CD14-positive monocyte (primary cell): Measurements from ENCODE around the gene ACR. TPM values are rescaled to one million over a fixed set of nuclear protein-coding genes. Genes with fewer than 3 reads are reported as not detected.
A peak's percentile ranks its signal among the peaks of the same experiment; 100 is the strongest.

Experiments used
- DNase-seq, 3 donors: peaks; one replicate each; pipeline ENCODE4 v3.0.0-alpha.2; 2011 to 2022
- H2AFZ ChIP-seq: 2 replicates; pipeline ENCODE4 v1.6.0; 2012; ENCODE audit warnings: mild to moderate bottlenecking, low read depth, low read length, inconsistent platforms; ENCODE audit not compliant: insufficient read depth, poor library complexity, severe bottlenecking
- H3K27ac ChIP-seq, 2 donors: 1 replicate in 1 of 2; 2 replicates in 1 of 2; pipeline ENCODE4 v1.5.1; 2012 to 2013; ENCODE audit warnings: low read length in 2 of 2, control low read depth in 1 of 2, inconsistent platforms in 1 of 2, low read depth in 1 of 2, mild to moderate bottlenecking in 1 of 2
- H3K27me3 ChIP-seq, 2 donors: one replicate each; pipeline versions ENCODE4 v1.6.0 to v1.6.1; 2011 to 2013; ENCODE audit warnings: low read length in 2 of 2; ENCODE audit not compliant: control insufficient read depth in 2 of 2, insufficient read depth in 2 of 2
- H3K36me3 ChIP-seq, 2 donors: replicated peaks in 1 of 2; 1 replicate in 1 of 2; 2 replicates in 1 of 2; pipeline versions ENCODE4 v1.5.1 to v1.6.1; 2012 to 2013; ENCODE audit warnings: low read length in 2 of 2, control low read depth in 1 of 2, inconsistent platforms in 1 of 2, mild to moderate bottlenecking in 1 of 2; ENCODE audit not compliant: insufficient read depth in 2 of 2, control insufficient read depth in 1 of 2
- H3K4me1 ChIP-seq, 2 donors: 1 replicate in 1 of 2; 2 replicates in 1 of 2; pipeline versions ENCODE4 v1.5.1 to v1.6.1; 2012 to 2013; ENCODE audit warnings: low read length in 2 of 2, control low read depth in 1 of 2, inconsistent platforms in 1 of 2, mild to moderate bottlenecking in 1 of 2, moderate library complexity in 1 of 2; ENCODE audit not compliant: insufficient read depth in 2 of 2, control insufficient read depth in 1 of 2
- H3K4me2 ChIP-seq: replicated peaks from 2 replicates; pipeline ENCODE3; 2012; ENCODE audit warnings: low read length, moderate library complexity, mild to moderate bottlenecking; ENCODE audit not compliant: poor library complexity, severe bottlenecking; ENCODE audit errors: extremely low read depth
- H3K4me3 ChIP-seq, 3 experiments: fragments of 200-600 bp in 1 of 3; sonication (generic) in 1 of 3; replicated peaks in 1 of 3; 1 replicate in 2 of 3; 2 replicates in 1 of 3; pipeline ENCODE4 v1.5.1; 2011 to 2013; ENCODE audit warnings: low read length in 3 of 3, mild to moderate bottlenecking in 3 of 3, control low read depth in 2 of 3, low read depth in 2 of 3, inconsistent platforms in 1 of 3, moderate library complexity in 1 of 3
- H3K79me2 ChIP-seq: 2 replicates; pipeline ENCODE4 v1.6.0; 2012; ENCODE audit warnings: mild to moderate bottlenecking, control low read depth, inconsistent platforms, low read length, moderate library complexity; ENCODE audit not compliant: insufficient read depth
- H3K9ac ChIP-seq: 2 replicates; pipeline ENCODE4 v1.6.0; 2017; ENCODE audit warnings: low read length, mild to moderate bottlenecking; ENCODE audit not compliant: insufficient read depth, poor library complexity, severe bottlenecking
- H3K9me3 ChIP-seq, 2 donors: replicated peaks in 1 of 2; 1 replicate in 1 of 2; 2 replicates in 1 of 2; pipeline versions ENCODE4 v1.5.1 to v1.6.1; 2012 to 2013; ENCODE audit warnings: low read length in 2 of 2, control low read depth in 1 of 2; ENCODE audit not compliant: control insufficient read depth in 1 of 2, insufficient read depth in 1 of 2
- H4K20me1 ChIP-seq: 2 replicates; pipeline ENCODE4 v1.6.0; 2012; ENCODE audit warnings: mild to moderate bottlenecking, low read length, control low read depth, moderate library complexity; ENCODE audit not compliant: insufficient read depth
- H3K27ac Mint-ChIP-seq, 7 donors: one replicate each; pipeline ENCODE4 v1.8.0; 2020; ENCODE audit warnings: mild to moderate bottlenecking in 7 of 7, mixed read lengths in 7 of 7, moderate library complexity in 6 of 7, inconsistent platforms in 2 of 7
- H3K27me3 Mint-ChIP-seq, 3 donors: one replicate each; pipeline ENCODE4 v1.8.0; 2021 to 2022; ENCODE audit warnings: low read depth in 3 of 3, mild to moderate bottlenecking in 3 of 3, mixed read lengths in 3 of 3, moderate library complexity in 3 of 3, inconsistent platforms in 1 of 3
- H3K36me3 Mint-ChIP-seq, 2 donors: one replicate each; pipeline ENCODE4 v1.8.0; 2020; ENCODE audit warnings: mixed read lengths in 2 of 2, inconsistent platforms in 1 of 2, mild to moderate bottlenecking in 1 of 2
- H3K4me1 Mint-ChIP-seq: one replicate; pipeline ENCODE4 v1.8.0; 2020; ENCODE audit warnings: mild to moderate bottlenecking, mixed read lengths
- H3K4me3 Mint-ChIP-seq, 2 donors: one replicate each; pipeline ENCODE4 v1.8.0; 2020; ENCODE audit warnings: mild to moderate bottlenecking in 2 of 2, mixed read lengths in 2 of 2, moderate library complexity in 1 of 2
- H3K9me3 Mint-ChIP-seq, 7 donors: one replicate each; pipeline ENCODE4 v1.8.0; 2020 to 2022; ENCODE audit warnings: mixed read lengths in 7 of 7, mild to moderate bottlenecking in 6 of 7, moderate library complexity in 6 of 7, inconsistent platforms in 2 of 7
- CTCF ChIP-seq: fragments of 200-600 bp; IDR thresholded peaks from one replicate; pipeline ENCODE4 v1.8.0; 2022; ENCODE audit warnings: antibody characterized with exemption, mild to moderate bottlenecking
- WGBS: methylation state at CpG from one replicate; pipeline ENCODE4 v1.1.5; 2013; ENCODE audit warnings: missing lambda C conversion rate; ENCODE audit not compliant: insufficient coverage; 5-methylcytosine and 5-hydroxymethylcytosine counted together
- intact Hi-C, 2 donors: fragments of 100-400 bp; cut with micrococcal nuclease; formaldehyde crosslinking; loops; one replicate each; pipeline versions ENCODE4 v1.15.0 to v1.15.1; 2023
- polyA plus RNA-seq, 3 donors: library from polyadenylated mRNA; depleted of rRNA in 1 of 3; unstranded in 2 of 3; stranded (reverse) in 1 of 3; fragments of 300-500 nt in 2 of 3; fragments of >200 nt in 1 of 3; fragmentation: Illumina TruSeq in 2 of 3; gene quantifications; 1 replicate in 2 of 3; 2 replicates in 1 of 3; pipeline ENCODE4 v1.2.3, GENCODE V29; 2012 to 2021

ACR gene
- polyA plus RNA-seq, 3 donors, result not detected

- WGBS, result 34% methylated on average over 13 of the region's 36 CpGs
- no peak overlapping the region for H3K4me2 ChIP-seq
- Mint-ChIP-seq H3K27me3 (peaks cover 0 to 1% (median 0%) of the 10 kb centered on the region in 3 donors), H3K4me1 (no peaks in the 10 kb centered on the region), H3K36me3 (no peaks in the 10 kb centered on the region), H3K9me3 (no peaks in the 10 kb centered on the region), H3K27ac (no peak overlapping the region), H3K4me3 (no peak overlapping the region)
- no peaks in the 10 kb centered on the region for H3K9me3 ChIP-seq
- H4K20me1 ChIP-seq, result no peaks in the 10 kb centered on the region
- no peaks in the 10 kb centered on the region for H3K79me2 ChIP-seq
- intact Hi-C loops, result no loop called here
- H3K27me3 ChIP-seq, result no peaks in the 10 kb centered on the region
- no peaks in the 10 kb centered on the region for H3K36me3 ChIP-seq
- no peak overlapping the region for H3K27ac ChIP-seq
- TF ChIP-seq CTCF, result no peak
- H3K4me3 ChIP-seq, result no peak overlapping the region
- no peak overlapping the region for H3K9ac ChIP-seq
- no peaks in the 10 kb centered on the region for H3K4me1 ChIP-seq
- no peak overlapping the region for H2AFZ ChIP-seq
- DNase-seq, result no peak
Observed at GRCh38 chr22:50703726-50704509, 34.1 kb upstream of the ACR start.

GRCh38 chr22:50704510-50705218, 33.3 kb upstream of the ACR start:
- Histone ChIP-seq H3K9me3 (no peaks in the 10 kb centered on the region), H3K27ac (no peak overlapping the region), H3K9ac (no peak overlapping the region), H3K4me2 (no peak overlapping the region), H3K27me3 (no peaks in the 10 kb centered on the region), H3K4me3 (no peak overlapping the region), H2AFZ (no peak overlapping the region), H3K79me2 (no peaks in the 10 kb centered on the region), H4K20me1 (no peaks in the 10 kb centered on the region), H3K36me3 (no peaks in the 10 kb centered on the region), H3K4me1 (no peaks in the 10 kb centered on the region)
- no peak for TF ChIP-seq CTCF
- Mint-ChIP-seq H3K27ac (peak overlapping the region in 1 of 7 donors; percentile 31), H3K9me3 (no peaks in the 10 kb centered on the region), H3K4me1 (no peaks in the 10 kb centered on the region), H3K36me3 (no peaks in the 10 kb centered on the region), H3K4me3 (no peak overlapping the region), H3K27me3 (peaks cover 0 to 1% (median 0%) of the 10 kb centered on the region in 3 donors)
- no peak for DNase-seq
- intact Hi-C loops, result no loop called here
- 96% methylated on average over 31 of the region's 37 CpGs for WGBS
